ENCODE results near the gene GALNT14.

GALNT14 gene

GRCh38 chr2:31136732-31137131 is 1.5 kb downstream of the GALNT14 start:
- H3K9me3 ChIP-seq (ENCODE audit: control insufficient read depth in 5 of 5, low read length in 5 of 5) = no peaks in the 10 kb centered on the region
- H3K27ac ChIP-seq (ENCODE audit: low read depth, low read length) = no peak overlapping the region
- H3K4me3 ChIP-seq (ENCODE audit: low read depth in 1 of 5, low read length in 5 of 5) = peak overlapping the region in 1 of 5 donors; percentile 54
- peaks cover 20 to 40% (median 32%) of the 10 kb centered on the region in 5 donors for H3K27me3 ChIP-seq (ENCODE audit: control insufficient read depth in 5 of 5, insufficient read depth in 4 of 5, low read length in 5 of 5)
- no peak overlapping the region for H3K9ac ChIP-seq (ENCODE audit: low read length in 5 of 5)
- H3K36me3 ChIP-seq (ENCODE audit: control insufficient read depth in 5 of 5, insufficient read depth in 5 of 5, low read length in 5 of 5) = no peaks in the 10 kb centered on the region
- peaks cover 0 to 23% (median 20%) of the 10 kb centered on the region in 5 donors for H3K4me1 ChIP-seq (ENCODE audit: control insufficient read depth in 5 of 5, insufficient read depth in 5 of 5, low read length in 5 of 5)

- no peak overlapping the region for H3K4me3 ChIP-seq (ENCODE audit: low read depth in 1 of 5, low read length in 5 of 5)
- no peaks in the 10 kb centered on the region for H3K36me3 ChIP-seq (ENCODE audit: control insufficient read depth in 5 of 5, insufficient read depth in 5 of 5, low read length in 5 of 5)
- H3K9ac ChIP-seq (ENCODE audit: low read length in 5 of 5) = no peak overlapping the region
- H3K27ac ChIP-seq (ENCODE audit: low read depth, low read length) = no peak overlapping the region
- H3K4me1 ChIP-seq (ENCODE audit: control insufficient read depth in 5 of 5, insufficient read depth in 5 of 5, low read length in 5 of 5) = peaks cover 0 to 23% (median 20%) of the 10 kb centered on the region in 5 donors
- no peaks in the 10 kb centered on the region for H3K9me3 ChIP-seq (ENCODE audit: control insufficient read depth in 5 of 5, low read length in 5 of 5)
- peaks cover 20 to 40% (median 28%) of the 10 kb centered on the region in 5 donors for H3K27me3 ChIP-seq (ENCODE audit: control insufficient read depth in 5 of 5, insufficient read depth in 4 of 5, low read length in 5 of 5)
Observed at GRCh38 chr2:31136000-31136399, 2.2 kb downstream of the GALNT14 start.

- H3K9ac ChIP-seq (ENCODE audit: low read length in 5 of 5) = no peak overlapping the region
- no peaks in the 10 kb centered on the region for H3K9me3 ChIP-seq (ENCODE audit: control insufficient read depth in 5 of 5, low read length in 5 of 5)
- no peak overlapping the region for H3K27ac ChIP-seq (ENCODE audit: low read depth, low read length)
- H3K27me3 ChIP-seq (ENCODE audit: control insufficient read depth in 5 of 5, insufficient read depth in 4 of 5, low read length in 5 of 5) = peaks cover 20 to 45% (median 28%) of the 10 kb centered on the region in 5 donors
- H3K36me3 ChIP-seq (ENCODE audit: control insufficient read depth in 5 of 5, insufficient read depth in 5 of 5, low read length in 5 of 5) = no peaks in the 10 kb centered on the region
- no peak overlapping the region for H3K4me3 ChIP-seq (ENCODE audit: low read depth in 1 of 5, low read length in 5 of 5)
- peaks cover 0 to 23% (median 20%) of the 10 kb centered on the region in 5 donors for H3K4me1 ChIP-seq (ENCODE audit: control insufficient read depth in 5 of 5, insufficient read depth in 5 of 5, low read length in 5 of 5)
Observed at GRCh38 chr2:31134480-31134879, 3.8 kb downstream of the GALNT14 start.

GRCh38 chr2:31132786-31133185 is 5.5 kb downstream of the GALNT14 start:
- Histone ChIP-seq H3K4me1 (ENCODE audit: control insufficient read depth in 5 of 5, insufficient read depth in 5 of 5, low read length in 5 of 5) (peaks cover 0 to 12% (median 10%) of the 10 kb centered on the region in 5 donors), H3K9ac (ENCODE audit: low read length in 5 of 5) (no peak overlapping the region), H3K27me3 (ENCODE audit: control insufficient read depth in 5 of 5, insufficient read depth in 4 of 5, low read length in 5 of 5) (peaks cover 18 to 41% (median 28%) of the 10 kb centered on the region in 5 donors), H3K9me3 (ENCODE audit: control insufficient read depth in 5 of 5, low read length in 5 of 5) (no peaks in the 10 kb centered on the region), H3K36me3 (ENCODE audit: control insufficient read depth in 5 of 5, insufficient read depth in 5 of 5, low read length in 5 of 5) (no peaks in the 10 kb centered on the region), H3K27ac (ENCODE audit: low read depth, low read length) (no peak overlapping the region), H3K4me3 (ENCODE audit: low read depth in 1 of 5, low read length in 5 of 5) (no peak overlapping the region)

- Histone ChIP-seq H3K4me1 (ENCODE audit: control insufficient read depth in 5 of 5, insufficient read depth in 5 of 5, low read length in 5 of 5) (peaks cover 0 to 3% (median 2%) of the 10 kb centered on the region in 5 donors), H3K27me3 (ENCODE audit: control insufficient read depth in 5 of 5, insufficient read depth in 4 of 5, low read length in 5 of 5) (peaks cover 13 to 36% (median 22%) of the 10 kb centered on the region in 5 donors), H3K9me3 (ENCODE audit: control insufficient read depth in 5 of 5, low read length in 5 of 5) (no peaks in the 10 kb centered on the region), H3K27ac (ENCODE audit: low read depth, low read length) (no peak overlapping the region), H3K4me3 (ENCODE audit: low read depth in 1 of 5, low read length in 5 of 5) (no peak overlapping the region), H3K36me3 (ENCODE audit: control insufficient read depth in 5 of 5, insufficient read depth in 5 of 5, low read length in 5 of 5) (no peaks in the 10 kb centered on the region), H3K9ac (ENCODE audit: low read length in 5 of 5) (no peak overlapping the region)
Observed at GRCh38 chr2:31131871-31132270, 6.4 kb downstream of the GALNT14 start.

- peaks cover 2 to 16% (median 9%) of the 10 kb centered on the region in 5 donors for H3K27me3 ChIP-seq (ENCODE audit: control insufficient read depth in 5 of 5, insufficient read depth in 4 of 5, low read length in 5 of 5)
- no peaks in the 10 kb centered on the region for H3K36me3 ChIP-seq (ENCODE audit: control insufficient read depth in 5 of 5, insufficient read depth in 5 of 5, low read length in 5 of 5)
- no peak overlapping the region for H3K9ac ChIP-seq (ENCODE audit: low read length in 5 of 5)
- no peaks in the 10 kb centered on the region for H3K4me1 ChIP-seq (ENCODE audit: control insufficient read depth in 5 of 5, insufficient read depth in 5 of 5, low read length in 5 of 5)
- H3K4me3 ChIP-seq (ENCODE audit: low read depth in 1 of 5, low read length in 5 of 5) = no peak overlapping the region
- H3K9me3 ChIP-seq (ENCODE audit: control insufficient read depth in 5 of 5, low read length in 5 of 5) = no peaks in the 10 kb centered on the region
- H3K27ac ChIP-seq (ENCODE audit: low read depth, low read length) = no peak overlapping the region
Observed at GRCh38 chr2:31129375-31130171, 8.7 kb downstream of the GALNT14 start.

GRCh38 chr2:31127931-31128330 is 10.3 kb downstream of the GALNT14 start:
- Histone ChIP-seq H3K9me3 (ENCODE audit: control insufficient read depth in 5 of 5, low read length in 5 of 5) (no peaks in the 10 kb centered on the region), H3K4me3 (ENCODE audit: low read depth in 1 of 5, low read length in 5 of 5) (no peak overlapping the region)

GRCh38 chr2:31125918-31126695 is 12.1 kb downstream of the GALNT14 start:
- Histone ChIP-seq H3K9ac (ENCODE audit: low read length in 5 of 5) (no peak overlapping the region), H3K4me3 (ENCODE audit: low read depth in 1 of 5, low read length in 5 of 5) (no peak overlapping the region), H3K27me3 (ENCODE audit: control insufficient read depth in 5 of 5, insufficient read depth in 4 of 5, low read length in 5 of 5) (peaks cover 3 to 8% (median 5%) of the 10 kb centered on the region in 5 donors), H3K36me3 (ENCODE audit: control insufficient read depth in 5 of 5, insufficient read depth in 5 of 5, low read length in 5 of 5) (no peaks in the 10 kb centered on the region), H3K9me3 (ENCODE audit: control insufficient read depth in 5 of 5, low read length in 5 of 5) (no peaks in the 10 kb centered on the region), H3K27ac (ENCODE audit: low read depth, low read length) (no peak overlapping the region), H3K4me1 (ENCODE audit: control insufficient read depth in 5 of 5, insufficient read depth in 5 of 5, low read length in 5 of 5) (no peaks in the 10 kb centered on the region)

More at GRCh38 chr2:31127931-31128330, 10.3 kb downstream of the GALNT14 start:
- no peaks in the 10 kb centered on the region for H3K4me1 ChIP-seq (ENCODE audit: control insufficient read depth in 5 of 5, insufficient read depth in 5 of 5, low read length in 5 of 5)
- peaks cover 0 to 8% (median 5%) of the 10 kb centered on the region in 5 donors for H3K27me3 ChIP-seq (ENCODE audit: control insufficient read depth in 5 of 5, insufficient read depth in 4 of 5, low read length in 5 of 5)
- H3K27ac ChIP-seq (ENCODE audit: low read depth, low read length) = no peak overlapping the region
- no peaks in the 10 kb centered on the region for H3K36me3 ChIP-seq (ENCODE audit: control insufficient read depth in 5 of 5, insufficient read depth in 5 of 5, low read length in 5 of 5)
- H3K9ac ChIP-seq (ENCODE audit: low read length in 5 of 5) = no peak overlapping the region

GRCh38 chr2:31124904-31125303 is 13.3 kb downstream of the GALNT14 start:
- no peaks in the 10 kb centered on the region for H3K36me3 ChIP-seq (ENCODE audit: control insufficient read depth in 5 of 5, insufficient read depth in 5 of 5, low read length in 5 of 5)
- H3K9ac ChIP-seq (ENCODE audit: low read length in 5 of 5) = no peak overlapping the region
- no peaks in the 10 kb centered on the region for H3K9me3 ChIP-seq (ENCODE audit: control insufficient read depth in 5 of 5, low read length in 5 of 5)
- peaks cover 3 to 5% (median 4%) of the 10 kb centered on the region in 5 donors for H3K27me3 ChIP-seq (ENCODE audit: control insufficient read depth in 5 of 5, insufficient read depth in 4 of 5, low read length in 5 of 5)
- no peak overlapping the region for H3K27ac ChIP-seq (ENCODE audit: low read depth, low read length)
- H3K4me1 ChIP-seq (ENCODE audit: control insufficient read depth in 5 of 5, insufficient read depth in 5 of 5, low read length in 5 of 5) = no peaks in the 10 kb centered on the region
- no peak overlapping the region for H3K4me3 ChIP-seq (ENCODE audit: low read depth in 1 of 5, low read length in 5 of 5)

- Histone ChIP-seq H3K36me3 (ENCODE audit: control insufficient read depth in 5 of 5, insufficient read depth in 5 of 5, low read length in 5 of 5) (no peaks in the 10 kb centered on the region), H3K9me3 (ENCODE audit: control insufficient read depth in 5 of 5, low read length in 5 of 5) (no peaks in the 10 kb centered on the region), H3K4me1 (ENCODE audit: control insufficient read depth in 5 of 5, insufficient read depth in 5 of 5, low read length in 5 of 5) (no peaks in the 10 kb centered on the region), H3K9ac (ENCODE audit: low read length in 5 of 5) (no peak overlapping the region), H3K4me3 (ENCODE audit: low read depth in 1 of 5, low read length in 5 of 5) (no peak overlapping the region), H3K27me3 (ENCODE audit: control insufficient read depth in 5 of 5, insufficient read depth in 4 of 5, low read length in 5 of 5) (peaks cover 0 to 5% (median 3%) of the 10 kb centered on the region in 5 donors), H3K27ac (ENCODE audit: low read depth, low read length) (no peak overlapping the region)
Observed at GRCh38 chr2:31122133-31122532, 16.1 kb downstream of the GALNT14 start.

All from subcutaneous abdominal adipose tissue (tissue), 5 donors.